ENCODE measurements around the gene GAPVD1. TPM values are rescaled to one million over a fixed set of nuclear protein-coding genes. Genes with fewer than 3 reads are reported as not detected.
A peak's percentile ranks its signal among the peaks of the same experiment; 100 is the strongest.

GAPVD1 gene
- total and polyA plus RNA-seq, 10 of the 15 experiments (the other 5 are each of a cell fraction or from before 2014, with no cell fraction given) = 4.3 to 36.6 (median 25.9) TPM

GRCh38 chr9:125330587-125330986 lies 69.0 kb downstream of the GAPVD1 start:
- H3K9ac ChIP-seq (ENCODE audit: control insufficient read depth, insufficient read depth, low read length) = no peak overlapping the region
- RAD21 ChIA-PET (ENCODE audit: unreplicated experiment) = no interaction called here
- H3K36me3 ChIP-seq (ENCODE audit: control insufficient read depth in 2 of 2, insufficient read depth in 2 of 2, low read length in 1 of 2) = peaks cover 5 to 20% of the 10 kb centered on the region in 2 experiments
- no peaks in the 10 kb centered on the region for H4K20me1 ChIP-seq (ENCODE audit: control insufficient read depth, insufficient read depth)
- BruUV-seq (replicated peaks) = no TSS peak
- 96% methylated on average over 2 of the region's 2 CpGs for WGBS (ENCODE audit: insufficient coverage, insufficient replicate concordance, low lambda C conversion rate, missing lambda C conversion rate)
- intact Hi-C loops (cut with micrococcal nuclease; ENCODE audit: unreplicated experiment) (no loop called here), in situ Hi-C loops (cut with MboI) (no loop called here)
- H3K27ac ChIP-seq (ENCODE audit: control insufficient read depth, insufficient read depth) = no peak overlapping the region
- no peaks in the 10 kb centered on the region; the same call in 1 of the 2 replicates for H3K4me1 ChIP-seq (ENCODE audit: control insufficient read depth, insufficient read depth, low read length)
- POLR2A ChIA-PET = no interaction called here
- H3K4me3 ChIP-seq = no peak overlapping the region
- ATAC-seq (no peak), DNase-seq (ENCODE audit: low read depth, low spot score) (no peak), FAIRE-seq (no peak)
- H3K79me2 ChIP-seq (ENCODE audit: control insufficient read depth, insufficient read depth, low read length) = no peaks in the 10 kb centered on the region
- CTCF ChIA-PET = no interaction called here
- no peak overlapping the region for H3K4me2 ChIP-seq (ENCODE audit: control insufficient read depth, insufficient read depth)
- TF ChIP-seq MYC (IDR thresholded peaks at IDR 0.05; ENCODE audit: insufficient read depth, insufficient read length, insufficient replicate concordance, low read length, severe bottlenecking) = no peak
- no peaks in the 10 kb centered on the region; the same call in none of the 3 replicates for H3K9me3 ChIP-seq (replicated peaks; ENCODE audit: control insufficient read depth, insufficient read depth, low read length)
- no peak overlapping the region for H2AFZ ChIP-seq (ENCODE audit: control insufficient read depth, low read depth, low read length)
- no peaks in the 10 kb centered on the region for H3K27me3 ChIP-seq (replicated peaks in 1 of 2; ENCODE audit: control insufficient read depth in 2 of 2, insufficient read depth in 2 of 2, low read length in 1 of 2)
- SMC1A ChIA-PET (ENCODE audit: uncharacterized antibody, unreplicated experiment) = no interaction called here

DNA sequence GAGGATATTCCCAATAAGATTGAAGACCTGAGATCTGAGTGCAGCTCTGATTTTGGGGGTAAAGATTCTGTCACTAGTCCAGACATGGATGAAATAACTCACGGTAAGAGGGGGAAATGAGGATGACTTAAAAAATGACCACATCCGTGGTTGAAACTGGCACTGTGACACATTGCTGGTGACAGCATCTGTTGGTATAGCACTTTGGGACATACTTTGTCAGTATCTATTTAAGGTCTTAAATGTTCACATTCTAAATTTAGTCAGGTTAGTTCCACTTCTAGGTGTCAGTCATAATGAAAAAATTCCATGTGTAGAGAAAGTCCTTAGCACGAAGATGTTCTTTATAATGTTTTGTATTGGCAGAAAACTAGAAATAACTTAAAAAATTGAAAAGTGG lies 70.9 kb downstream of the GAPVD1 start:
- ChIA-PET CTCF (interaction anchor here (0.6 to 0.8 kb wide), 5 partner anchors 26 to 560 kb away, joined by 3 to 4 read pairs (median 3); no protein-coding TSS in a partner anchor), SMC1A (ENCODE audit: uncharacterized antibody, unreplicated experiment) (interaction anchor here (1.3 to 1.6 kb wide), 3 partner anchors 9 to 134 kb away, joined by 3 to 6 read pairs (median 3); no protein-coding TSS in a partner anchor), POLR2A (no interaction called here), RAD21 (ENCODE audit: unreplicated experiment) (interaction anchor here (0.6 kb wide), 1 partner anchor 119 kb away, joined by 3 read pairs; no protein-coding TSS in a partner anchor)
- no peak overlapping the region for H2AFZ ChIP-seq (ENCODE audit: control insufficient read depth, low read depth, low read length)
- H3K79me2 ChIP-seq (ENCODE audit: control insufficient read depth, insufficient read depth, low read length) = no peaks in the 10 kb centered on the region
- DNase-seq (ENCODE audit: low read depth, low spot score) (peak; percentile 68), FAIRE-seq (peak; percentile 71), ATAC-seq (peak; percentile 97)
- no peak overlapping the region for H3K4me2 ChIP-seq (ENCODE audit: control insufficient read depth, insufficient read depth)
- no TSS peak for BruUV-seq (replicated peaks)
- 0% methylated on average over 3 of the region's 3 CpGs for WGBS (ENCODE audit: insufficient coverage, insufficient replicate concordance, low lambda C conversion rate, missing lambda C conversion rate)
- no peak overlapping the region for H3K9ac ChIP-seq (ENCODE audit: control insufficient read depth, insufficient read depth, low read length)
- intact Hi-C loops (cut with micrococcal nuclease; ENCODE audit: unreplicated experiment) (no loop called here), in situ Hi-C loops (cut with MboI) (no loop called here)
- H3K27me3 ChIP-seq (replicated peaks in 1 of 2; ENCODE audit: control insufficient read depth in 2 of 2, insufficient read depth in 2 of 2, low read length in 1 of 2) = no peaks in the 10 kb centered on the region
- H3K36me3 ChIP-seq (ENCODE audit: control insufficient read depth in 2 of 2, insufficient read depth in 2 of 2, low read length in 1 of 2) = peaks cover 5 to 23% of the 10 kb centered on the region in 2 experiments
- peak overlapping the region; percentile 27; the same call in 1 of the 2 replicates for H3K27ac ChIP-seq (ENCODE audit: control insufficient read depth, insufficient read depth)
- no peak overlapping the region for H3K4me3 ChIP-seq
- no peaks in the 10 kb centered on the region; the same call in none of the 3 replicates for H3K9me3 ChIP-seq (replicated peaks; ENCODE audit: control insufficient read depth, insufficient read depth, low read length)
- no peaks in the 10 kb centered on the region for H4K20me1 ChIP-seq (ENCODE audit: control insufficient read depth, insufficient read depth)
- H3K4me1 ChIP-seq (ENCODE audit: control insufficient read depth, insufficient read depth, low read length) = no peaks in the 10 kb centered on the region; the same call in 1 of the 2 replicates
- no peak for TF ChIP-seq ZNF24 (IDR thresholded peaks at IDR 0.05)
- no peak for TF ChIP-seq TARDBP (IDR thresholded peaks at IDR 0.05; ENCODE audit: borderline replicate concordance)
- peak; percentile 91 for TF ChIP-seq IRF4 (IDR thresholded peaks at IDR 0.05; ENCODE audit: low read depth, low read length)
- TF ChIP-seq MTA3 (IDR thresholded peaks at IDR 0.05; ENCODE audit: borderline replicate concordance, low read length) = peak; percentile 93; the same call in 1 of the 2 replicates
- TF ChIP-seq MEF2A (IDR thresholded peaks at IDR 0.05; ENCODE audit: insufficient read depth, low read depth, low read length) = peak; percentile 96
- TF ChIP-seq ZNF687 (IDR thresholded peaks at IDR 0.05) = no peak
- no peak for TF ChIP-seq RAD21 (IDR thresholded peaks at IDR 0.05; ENCODE audit: insufficient read depth, low read depth, low read length)
- TF ChIP-seq MTA2 (IDR thresholded peaks at IDR 0.05; ENCODE audit: low read depth) = peak; percentile 23; the same call in 1 of the 2 replicates
- TF ChIP-seq, protein P1, sequence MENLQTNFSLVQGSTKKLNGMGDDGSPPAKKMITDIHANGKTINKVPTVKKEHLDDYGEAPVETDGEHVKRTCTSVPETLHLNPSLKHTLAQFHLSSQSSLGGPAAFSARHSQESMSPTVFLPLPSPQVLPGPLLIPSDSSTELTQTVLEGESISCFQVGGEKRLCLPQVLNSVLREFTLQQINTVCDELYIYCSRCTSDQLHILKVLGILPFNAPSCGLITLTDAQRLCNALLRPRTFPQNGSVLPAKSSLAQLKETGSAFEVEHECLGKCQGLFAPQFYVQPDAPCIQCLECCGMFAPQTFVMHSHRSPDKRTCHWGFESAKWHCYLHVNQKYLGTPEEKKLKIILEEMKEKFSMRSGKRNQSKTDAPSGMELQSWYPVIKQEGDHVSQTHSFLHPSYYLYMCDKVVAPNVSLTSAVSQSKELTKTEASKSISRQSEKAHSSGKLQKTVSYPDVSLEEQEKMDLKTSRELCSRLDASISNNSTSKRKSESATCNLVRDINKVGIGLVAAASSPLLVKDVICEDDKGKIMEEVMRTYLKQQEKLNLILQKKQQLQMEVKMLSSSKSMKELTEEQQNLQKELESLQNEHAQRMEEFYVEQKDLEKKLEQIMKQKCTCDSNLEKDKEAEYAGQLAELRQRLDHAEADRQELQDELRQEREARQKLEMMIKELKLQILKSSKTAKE (IDR thresholded peaks at IDR 0.05; ENCODE audit: low read depth, poor library complexity, severe bottlenecking) = peak; percentile 73
- TF ChIP-seq STAT3 (IDR thresholded peaks at IDR 0.05; ENCODE audit: low read depth, low read length) = no peak

All from GM12878 (cell line).